Spleen (tissue), 11 donors: ENCODE results near the gene MKLN1. TPM values are rescaled to one million over a fixed set of nuclear protein-coding genes. Genes with fewer than 3 reads are reported as not detected.

ENCODE experiments used
- DNase-seq: peaks from one replicate; pipeline ENCODE4 v3.0.0-alpha.2; 2020
- H3K27ac ChIP-seq, 8 donors: fragments of 200-600 bp; sonication (generic) in 7 of 8; 1 replicate in 4 of 8; 2 replicates in 4 of 8; pipeline versions ENCODE4 v1.5.0 to v1.8.0; 2016 to 2021; ENCODE audit warnings: inconsistent platforms in 4 of 8, mild to moderate bottlenecking in 4 of 8, moderate library complexity in 1 of 8
- H3K27me3 ChIP-seq, 7 donors: fragments of 200-600 bp; sonication (generic) in 6 of 7; replicated peaks in 1 of 7; 1 replicate in 4 of 7; 2 replicates in 3 of 7; pipeline versions ENCODE4 v1.5.0 to v1.8.0; 2016 to 2021; ENCODE audit warnings: inconsistent platforms in 3 of 7, mild to moderate bottlenecking in 1 of 7
- H3K36me3 ChIP-seq, 6 donors: fragments of 200-600 bp; sonication (generic) in 5 of 6; 1 replicate in 4 of 6; 2 replicates in 2 of 6; pipeline versions ENCODE4 v1.5.0 to v1.8.0; 2016 to 2021; ENCODE audit warnings: inconsistent platforms in 2 of 6
- H3K4me1 ChIP-seq, 6 donors: fragments of 200-600 bp; sonication (generic) in 5 of 6; 1 replicate in 3 of 6; 2 replicates in 3 of 6; pipeline versions ENCODE4 v1.5.0 to v1.8.0; 2016 to 2021; ENCODE audit warnings: inconsistent platforms in 3 of 6
- H3K4me3 ChIP-seq, 8 donors: fragments of 200-600 bp; sonication (generic) in 7 of 8; 1 replicate in 4 of 8; 2 replicates in 4 of 8; pipeline versions ENCODE4 v1.5.0 to v1.8.0; 2016 to 2021; ENCODE audit warnings: inconsistent platforms in 4 of 8, mild to moderate bottlenecking in 4 of 8, moderate library complexity in 2 of 8
- H3K9me3 ChIP-seq, 8 donors: fragments of 200-600 bp; sonication (generic) in 7 of 8; 1 replicate in 4 of 8; 2 replicates in 4 of 8; pipeline versions ENCODE4 v1.5.0 to v1.8.0; 2016 to 2021; ENCODE audit warnings: inconsistent platforms in 4 of 8
- POLR2A ChIP-seq, 3 donors: fragments of 450-650 bp; IDR thresholded peaks; one replicate each; pipeline ENCODE4 v1.5.1; 2017; ENCODE audit warnings: antibody characterized with exemption in 3 of 3, mild to moderate bottlenecking in 1 of 3
- POLR2AphosphoS5 ChIP-seq, 3 donors: sonication (generic); formaldehyde crosslinking; IDR thresholded peaks; one replicate each; pipeline ENCODE4 v1.5.1; 2017; ENCODE audit warnings: antibody characterized with exemption in 3 of 3
- WGBS, 5 donors: extraction: QIAGEN DNeasy Blood & Tissue Kit in 3 of 5; methylation state at CpG; one replicate each; pipeline versions ENCODE4 v1.1.5 to v1.1.7; 2013 to 2018; 5-methylcytosine and 5-hydroxymethylcytosine counted together
- intact Hi-C: fragments of 100-400 bp; cut with DNase I; formaldehyde crosslinking; loops from one replicate; pipeline ENCODE4 v1.15.0; 2023; ENCODE audit warnings: low total_unique reads
- polyA plus RNA-seq, 3 donors: library from polyadenylated mRNA; stranded (reverse); fragments of 200-250 nt; gene quantifications; one replicate each; pipeline ENCODE4 v1.2.1, GENCODE V29; 2013
- total RNA-seq, 7 donors: library from RNA; depleted of rRNA in 3 of 7; stranded (reverse); fragments of >200 nt in 3 of 7; fragmentation: NEBNext Ultra II Directional in 4 of 7; extraction: Animal tissue kit (Norgen Biotek cat#: 25700) in 4 of 7; gene quantifications; one replicate each; pipeline versions ENCODE4 v1.1.0 to v1.2.1, GENCODE V29; 2016 to 2021
- TF ChIP-seq, protein P1 (sequence below), 11 experiments: fragments of 200-600 bp in 7 of 11; fragments of 450-650 bp in 4 of 11; sonication (generic) in 4 of 11; IDR thresholded peaks in 8 of 11; conservative IDR thresholded peaks in 3 of 11; 1 replicate in 7 of 11; 2 replicates in 4 of 11; pipeline versions ENCODE4 v1.4.0 to v1.8.0; 2016 to 2021; ENCODE audit warnings: antibody characterized with exemption in 11 of 11, inconsistent platforms in 4 of 11, mild to moderate bottlenecking in 1 of 11
- donor health status: healthy with polysubstance abuse.
- donor health status: DM: no; HTN: no; CAD: no; lungs with moderate emphysema.
- donor health status: DM: no; HTN: no; CAD: no.
- donor health status: Bipolar disorder and iron deficiency.
- donor health status: healthy.
- donor health status: DM: no; HTN: no; CAD: no.
- donor health status: DM: yes; HTN: yes; CAD: no.

MKLN1 gene
- total and polyA plus RNA-seq, 10 donors: 7.1 to 87.4 (median 66.5) TPM

DNA sequence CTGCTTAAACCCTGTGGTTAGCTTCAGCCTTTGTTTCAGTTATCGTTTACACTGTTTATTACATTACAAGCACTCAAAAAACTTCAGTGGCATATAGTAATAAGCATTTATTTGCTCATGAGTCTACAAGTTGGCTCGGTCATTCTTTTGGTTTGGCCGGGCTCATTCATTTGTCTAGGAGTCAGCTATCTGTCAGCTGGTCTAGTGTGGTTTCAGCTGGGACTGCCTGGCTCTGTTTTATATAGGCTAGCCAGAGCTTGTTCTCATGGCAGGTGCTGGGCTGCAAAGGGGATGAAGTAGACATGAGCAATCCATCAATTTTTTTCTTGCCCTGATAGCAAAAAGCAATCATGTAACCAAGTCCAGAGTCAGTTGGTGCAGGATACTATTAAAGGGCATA is 103.6 kb downstream of the MKLN1 start:
- no peak for TF ChIP-seq POLR2A (IDR thresholded peaks at IDR 0.05)
- TF ChIP-seq, protein P1, sequence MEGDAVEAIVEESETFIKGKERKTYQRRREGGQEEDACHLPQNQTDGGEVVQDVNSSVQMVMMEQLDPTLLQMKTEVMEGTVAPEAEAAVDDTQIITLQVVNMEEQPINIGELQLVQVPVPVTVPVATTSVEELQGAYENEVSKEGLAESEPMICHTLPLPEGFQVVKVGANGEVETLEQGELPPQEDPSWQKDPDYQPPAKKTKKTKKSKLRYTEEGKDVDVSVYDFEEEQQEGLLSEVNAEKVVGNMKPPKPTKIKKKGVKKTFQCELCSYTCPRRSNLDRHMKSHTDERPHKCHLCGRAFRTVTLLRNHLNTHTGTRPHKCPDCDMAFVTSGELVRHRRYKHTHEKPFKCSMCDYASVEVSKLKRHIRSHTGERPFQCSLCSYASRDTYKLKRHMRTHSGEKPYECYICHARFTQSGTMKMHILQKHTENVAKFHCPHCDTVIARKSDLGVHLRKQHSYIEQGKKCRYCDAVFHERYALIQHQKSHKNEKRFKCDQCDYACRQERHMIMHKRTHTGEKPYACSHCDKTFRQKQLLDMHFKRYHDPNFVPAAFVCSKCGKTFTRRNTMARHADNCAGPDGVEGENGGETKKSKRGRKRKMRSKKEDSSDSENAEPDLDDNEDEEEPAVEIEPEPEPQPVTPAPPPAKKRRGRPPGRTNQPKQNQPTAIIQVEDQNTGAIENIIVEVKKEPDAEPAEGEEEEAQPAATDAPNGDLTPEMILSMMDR (IDR thresholded peaks at IDR 0.05 in 8 of 11, conservative IDR thresholded peaks at IDR 0.05 in 3 of 11): no peak
- no peak for TF ChIP-seq POLR2AphosphoS5 (IDR thresholded peaks at IDR 0.05)
- peaks cover 0 to 82% (median 19%) of the 10 kb centered on the region in 6 donors for H3K36me3 ChIP-seq
- H3K4me1 ChIP-seq: peaks cover 0 to 4% (median 0%) of the 10 kb centered on the region in 6 donors
- H3K4me3 ChIP-seq: no peak overlapping the region
- no peak overlapping the region for H3K27ac ChIP-seq
- H3K27me3 ChIP-seq: no peaks in the 10 kb centered on the region
- DNase-seq: no peak
- WGBS, 5 donors: 85 to 97% (median 90%) methylated on average over 3 of the region's 3 CpGs
- intact Hi-C loops: no loop called here
- H3K9me3 ChIP-seq: no peaks in the 10 kb centered on the region

DNA sequence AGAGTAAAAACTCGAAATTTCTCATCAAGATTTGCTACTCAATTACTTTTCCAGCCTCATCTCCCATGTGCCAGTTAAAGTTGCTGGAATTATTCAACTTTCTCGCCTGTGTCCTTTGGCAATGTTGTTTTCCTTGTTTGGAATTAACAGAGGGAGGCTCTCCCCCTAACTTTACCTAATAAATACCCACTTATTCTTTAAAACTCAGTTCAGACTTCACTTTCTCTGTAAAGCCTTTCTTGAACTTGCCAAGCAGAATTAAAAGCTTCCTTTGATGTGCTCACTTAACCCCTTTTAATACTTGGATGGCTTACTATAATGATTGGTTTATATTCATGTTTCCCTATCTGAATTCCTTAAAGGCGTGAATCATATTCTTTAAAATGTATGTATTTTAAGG is 104.1 kb downstream of the MKLN1 start:
- H3K4me3 ChIP-seq: no peak overlapping the region
- intact Hi-C loops: no loop called here

DNA sequence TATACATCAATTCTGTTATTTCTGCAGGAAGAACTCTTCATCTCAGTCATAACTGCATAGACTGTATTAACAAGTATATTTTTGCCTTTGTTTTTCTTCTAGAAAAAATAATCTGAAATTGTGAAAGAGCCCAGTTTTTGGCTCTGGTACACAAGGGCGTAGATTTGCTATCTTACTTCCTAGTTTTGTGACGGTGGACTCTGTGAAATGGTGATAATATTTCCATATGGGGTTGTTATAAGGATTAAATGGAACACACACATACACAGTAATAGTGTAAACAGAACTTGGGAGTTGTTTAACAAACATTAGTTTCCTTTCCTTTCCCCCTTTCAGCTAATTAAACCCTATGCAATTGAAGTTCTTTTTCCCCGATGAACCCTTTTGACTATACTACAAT is 108.7 kb downstream of the MKLN1 start:
- Histone ChIP-seq H3K36me3 (peaks cover 0 to 79% (median 24%) of the 10 kb centered on the region in 6 donors), H3K27ac (no peak overlapping the region), H3K9me3 (no peaks in the 10 kb centered on the region), H3K27me3 (no peaks in the 10 kb centered on the region), H3K4me1 (no peaks in the 10 kb centered on the region), H3K4me3 (no peak overlapping the region)
- intact Hi-C loops: no loop called here
- TF ChIP-seq, protein P1 (IDR thresholded peaks at IDR 0.05 in 8 of 11, conservative IDR thresholded peaks at IDR 0.05 in 3 of 11): no peak
- TF ChIP-seq POLR2AphosphoS5 (IDR thresholded peaks at IDR 0.05) (no peak), POLR2A (IDR thresholded peaks at IDR 0.05) (no peak)
- 78 to 93% (median 86%) methylated on average over 3 of the region's 3 CpGs for WGBS, 5 donors
- no peak for DNase-seq

More for the DNA sequence above, 104.1 kb downstream of the MKLN1 start:
- H3K4me1 ChIP-seq: peaks cover 0 to 3% (median 0%) of the 10 kb centered on the region in 6 donors
- no peak for DNase-seq
- WGBS, 5 donors: 89 to 94% (median 89%) methylated on average over 3 of the region's 3 CpGs
- no peaks in the 10 kb centered on the region for H3K27me3 ChIP-seq
- H3K27ac ChIP-seq: no peak overlapping the region
- no peaks in the 10 kb centered on the region for H3K9me3 ChIP-seq
- H3K36me3 ChIP-seq: peaks cover 0 to 80% (median 18%) of the 10 kb centered on the region in 6 donors
- no peak for TF ChIP-seq POLR2AphosphoS5 (IDR thresholded peaks at IDR 0.05)
- TF ChIP-seq POLR2A (IDR thresholded peaks at IDR 0.05): no peak
- TF ChIP-seq, protein P1 (IDR thresholded peaks at IDR 0.05 in 8 of 11, conservative IDR thresholded peaks at IDR 0.05 in 3 of 11): no peak

DNA sequence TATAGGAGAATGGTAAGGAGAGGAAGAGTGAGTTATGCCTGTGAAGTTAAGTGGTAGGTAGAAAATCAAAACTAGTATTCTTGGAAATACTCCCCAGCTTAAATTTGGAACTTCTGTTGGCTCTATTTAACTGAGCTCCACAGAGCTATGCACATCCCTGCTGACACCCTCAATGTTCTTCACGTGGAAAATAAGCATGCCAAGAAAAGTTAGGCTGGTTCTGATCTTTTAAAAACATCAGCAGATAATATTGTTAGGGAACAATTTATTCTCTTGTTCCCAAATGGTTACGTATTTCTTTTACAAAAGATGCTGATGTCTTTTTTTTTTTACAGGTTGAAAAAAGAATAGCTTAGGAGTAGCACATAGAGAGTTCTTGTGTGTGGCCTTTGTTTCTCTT is 111.3 kb downstream of the MKLN1 start:
- Histone ChIP-seq H3K4me3 (no peak overlapping the region), H3K27ac (no peak overlapping the region), H3K4me1 (no peaks in the 10 kb centered on the region), H3K27me3 (no peaks in the 10 kb centered on the region), H3K9me3 (no peaks in the 10 kb centered on the region), H3K36me3 (peaks cover 0 to 79% (median 35%) of the 10 kb centered on the region in 6 donors)
- 89 to 98% (median 95%) methylated on average over 2 of the region's 2 CpGs for WGBS, 5 donors
- no peak for DNase-seq
- intact Hi-C loops: no loop called here
- TF ChIP-seq POLR2AphosphoS5 (IDR thresholded peaks at IDR 0.05) (no peak), POLR2A (IDR thresholded peaks at IDR 0.05) (no peak)
- TF ChIP-seq, protein P1 (IDR thresholded peaks at IDR 0.05 in 8 of 11, conservative IDR thresholded peaks at IDR 0.05 in 3 of 11): no peak
